Suppressor macrophage treated with lipopolysaccharide for 1 hour (primary cell): ENCODE data around the gene SH3D19.
A peak's percentile ranks its signal among the peaks of the same experiment; 100 is the strongest.

Source experiments
- DNase-seq, 3 donors: peaks; one replicate each; pipeline ENCODE4 v3.0.0-alpha.2; 2020 to 2022

Gene SH3D19

DNA sequence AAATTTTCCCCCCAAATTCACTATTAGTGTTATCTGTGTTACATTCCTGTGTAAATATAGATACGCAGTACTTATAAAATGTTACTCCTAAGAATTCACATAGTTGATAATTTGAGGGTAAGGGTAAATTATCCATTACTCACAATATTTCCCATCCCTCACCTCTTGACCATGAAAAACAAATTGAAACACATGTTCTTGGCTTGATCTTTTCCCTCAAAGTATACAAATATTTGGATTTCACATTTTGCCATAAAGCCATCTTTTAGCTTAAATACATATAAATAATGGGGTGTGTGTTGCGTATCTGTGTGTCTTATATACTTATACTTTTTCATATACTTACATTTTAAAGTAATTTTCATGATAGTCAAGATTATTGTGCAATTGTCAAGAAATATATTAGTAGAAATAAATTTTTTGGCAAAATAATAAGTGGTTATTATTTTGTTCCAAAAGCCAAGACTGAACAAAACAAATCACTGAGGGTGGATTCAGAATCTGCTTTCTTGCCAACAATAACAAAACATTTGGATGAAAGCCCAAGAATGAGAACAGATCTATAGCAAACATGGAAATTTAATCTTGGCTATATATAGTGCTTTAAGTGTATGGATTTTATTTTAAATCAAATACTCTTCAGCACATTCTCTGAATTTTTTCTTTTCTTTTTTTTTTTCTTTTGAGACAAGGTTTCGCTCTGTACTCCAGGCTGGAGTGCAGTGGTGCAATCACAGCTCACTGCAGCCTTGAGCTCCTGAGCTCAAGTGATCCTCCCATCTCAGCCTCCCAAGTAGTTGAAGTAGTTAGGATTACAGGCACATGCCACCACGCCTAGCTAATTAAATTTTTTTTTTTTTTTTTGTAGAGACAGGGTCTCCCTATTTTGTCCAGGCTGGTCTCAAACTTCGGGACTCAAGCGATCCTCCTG, 97.0 kb downstream of the SH3D19 start:
- no peak for DNase-seq

DNA sequence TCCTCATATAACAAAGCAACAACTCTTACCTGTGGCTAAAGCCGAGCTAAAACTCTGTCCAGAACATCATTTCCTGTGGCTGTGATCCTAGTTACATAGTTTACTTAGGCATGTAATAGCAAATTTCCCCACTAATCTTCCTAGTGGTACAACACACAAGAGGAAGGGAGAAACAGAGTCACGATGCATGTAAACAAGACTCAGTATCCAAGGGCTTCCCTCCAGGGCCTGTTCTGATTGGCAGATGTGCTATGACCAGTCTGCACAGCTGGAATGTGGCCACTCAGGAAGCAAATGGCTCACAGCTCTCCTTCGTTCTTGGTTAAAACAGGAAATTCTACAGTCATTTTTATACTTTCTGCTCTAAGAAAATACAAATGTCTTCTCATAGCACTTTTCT, 97.7 kb downstream of the SH3D19 start:
- DNase-seq, result no peak

DNA sequence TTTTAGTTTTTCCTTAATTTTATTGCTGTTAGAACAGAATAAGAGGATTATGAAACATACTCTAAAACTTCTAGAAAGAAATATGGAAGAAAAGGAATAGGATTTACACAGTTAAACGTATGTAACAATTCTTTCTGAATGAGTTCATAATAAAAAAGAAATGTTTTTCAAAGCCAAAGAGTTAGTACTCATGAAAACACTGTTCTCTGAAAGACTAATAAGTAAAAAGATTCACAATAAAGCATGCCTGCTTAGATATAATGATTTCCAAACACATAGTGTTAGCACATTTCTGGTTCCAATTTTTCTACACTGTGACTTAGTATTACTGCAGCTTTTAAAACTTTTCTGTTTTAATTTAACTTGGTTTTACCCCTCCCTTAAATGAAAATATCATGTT, 98.2 kb downstream of the SH3D19 start:
- DNase-seq, result no peak

DNA sequence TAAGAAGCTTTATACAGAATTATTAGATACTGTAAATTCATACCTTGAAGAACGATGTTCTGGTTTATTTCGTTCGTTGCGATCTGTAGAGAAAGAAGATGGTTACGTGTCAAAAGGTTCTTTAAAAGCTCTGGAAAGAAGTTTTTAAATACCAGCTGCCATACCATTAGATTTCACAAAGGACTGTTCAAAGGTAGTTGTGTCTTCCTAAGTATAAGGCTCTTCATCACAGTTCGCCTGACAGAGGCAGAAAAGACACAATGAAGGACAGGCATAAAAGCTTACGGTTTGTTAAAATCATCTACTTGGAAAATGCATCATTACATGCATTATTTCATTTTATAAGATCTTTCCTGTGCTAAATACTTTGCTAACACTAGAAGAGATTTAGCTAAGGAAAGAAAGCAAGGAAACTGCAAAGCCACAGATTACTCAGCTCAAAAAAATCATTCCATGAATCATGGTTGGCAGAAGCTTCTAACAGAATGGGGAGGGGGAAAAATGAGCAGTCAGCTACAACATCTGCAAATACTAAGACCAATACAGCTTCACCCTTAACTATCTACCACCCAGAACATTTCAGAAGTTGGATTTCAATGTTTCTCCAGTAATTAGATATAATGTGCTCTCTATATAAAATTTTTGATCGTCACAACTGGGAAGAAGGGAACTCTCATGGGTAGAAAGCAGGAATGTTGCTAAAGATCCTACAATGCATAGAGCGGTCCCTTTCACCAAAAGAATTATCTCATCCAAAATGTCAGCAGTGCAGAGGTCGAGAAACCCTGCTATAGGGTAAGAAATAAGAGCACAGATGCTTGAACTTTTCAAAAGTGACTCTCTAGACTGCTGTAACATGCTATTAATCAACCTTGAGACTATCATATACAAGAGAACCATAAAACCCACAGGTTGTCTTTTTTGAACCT, 99.1 kb downstream of the SH3D19 start:
- DNase-seq, result peak in 1 of 3 donors; percentile 0

- DNase-seq, result no peak
Measured at GRCh38 chr4:151223465-151223864, 101.9 kb downstream of the SH3D19 start.

DNA sequence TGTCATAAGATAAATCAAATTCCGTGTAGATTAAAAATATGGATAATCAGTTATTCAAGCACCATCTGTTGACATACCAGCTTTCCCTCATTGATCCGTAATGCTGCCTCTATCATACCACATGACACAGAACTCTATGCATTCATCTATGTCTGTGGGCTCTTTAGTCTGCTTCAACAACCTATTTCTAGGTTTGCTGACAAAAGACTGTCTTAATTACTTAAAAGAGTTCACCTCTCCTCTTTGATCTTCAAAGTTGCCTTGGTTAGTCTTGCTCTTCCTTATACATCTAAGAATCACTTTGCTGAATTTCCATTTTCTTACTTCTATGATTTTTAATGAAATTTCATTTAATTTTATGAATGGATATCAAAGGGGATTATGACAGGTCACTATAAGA, 105.5 kb downstream of the SH3D19 start:
- no peak for DNase-seq

DNA sequence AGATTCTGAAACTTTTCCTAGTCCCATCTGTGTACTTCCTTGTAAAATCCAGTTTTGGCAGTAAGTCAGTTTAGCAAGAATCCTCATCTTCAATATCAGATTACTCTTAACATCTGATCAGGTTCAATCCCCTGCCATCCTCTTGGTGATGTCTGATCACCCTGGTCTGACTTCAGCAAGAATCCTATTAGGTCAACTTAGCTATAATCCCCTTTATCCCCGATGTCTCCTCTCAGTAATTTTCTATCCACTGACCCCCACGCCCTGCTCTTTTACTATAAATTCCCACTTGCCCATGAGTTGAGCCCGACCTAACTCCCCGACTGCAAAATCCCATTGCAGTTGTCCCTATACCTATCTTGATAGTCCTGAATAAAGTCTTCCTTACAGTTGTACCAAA, 106.3 kb downstream of the SH3D19 start:
- DNase-seq, result no peak

- no peak for DNase-seq
Measured at GRCh38 chr4:151218343-151218742, 107.1 kb downstream of the SH3D19 start.

DNA sequence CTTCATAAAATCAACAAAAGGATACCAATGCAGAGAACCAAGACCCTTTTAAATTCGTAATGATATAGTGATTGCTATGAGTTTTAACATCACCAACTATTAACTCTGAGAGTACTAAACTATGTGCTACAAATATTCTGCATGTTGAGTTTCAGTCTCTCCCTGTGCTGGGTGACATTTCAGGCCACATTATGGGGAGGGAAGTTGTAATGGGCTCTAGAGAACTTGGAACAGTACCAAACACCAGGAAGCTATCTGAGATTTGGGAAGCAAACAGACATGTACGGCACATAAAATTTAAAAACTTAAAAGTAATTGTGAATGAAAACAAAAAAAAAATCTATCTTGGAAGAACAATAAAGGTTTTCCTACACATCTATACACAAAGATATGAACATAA, 108.1 kb downstream of the SH3D19 start:
- no peak for DNase-seq

- DNase-seq, result no peak
Measured at GRCh38 chr4:151215295-151215694, 110.1 kb downstream of the SH3D19 start.

DNA sequence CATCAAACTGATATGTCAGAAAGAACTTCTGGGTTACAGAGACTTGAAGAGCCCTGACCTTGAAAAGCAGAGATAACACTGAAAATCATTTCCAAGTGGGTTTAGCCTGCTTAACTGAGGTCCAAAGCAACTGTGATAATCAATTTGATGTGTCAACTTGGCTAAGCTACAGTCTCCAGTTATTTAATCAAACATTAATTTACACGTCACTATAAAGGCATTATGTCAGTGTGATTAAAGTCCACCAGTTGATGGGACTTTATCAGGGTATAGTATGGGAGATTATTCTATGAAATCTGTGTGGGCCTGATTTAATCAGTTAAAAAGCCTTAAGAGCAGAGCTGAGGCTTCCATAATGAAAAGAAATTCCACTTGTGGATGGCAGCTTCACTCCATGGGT, 117.5 kb downstream of the SH3D19 start:
- no peak for DNase-seq

DNA sequence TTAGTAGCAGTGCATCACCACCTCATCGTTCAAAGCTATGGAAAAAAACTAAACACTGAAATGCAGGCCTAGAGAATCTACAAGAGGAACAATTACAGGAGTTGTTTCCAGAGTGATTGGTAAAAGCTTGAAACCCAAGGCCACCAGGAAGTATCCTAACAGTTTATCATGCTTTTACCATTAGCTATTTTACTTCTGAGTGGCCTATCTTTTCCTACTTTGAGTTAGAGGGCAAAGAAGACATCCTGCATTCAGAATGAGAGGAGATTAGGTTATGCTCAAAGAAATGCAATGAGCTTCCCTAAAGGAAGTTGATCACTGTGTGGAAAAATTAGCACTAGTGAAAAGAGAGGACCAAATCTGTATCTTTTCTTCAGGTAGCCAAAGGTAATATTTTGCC, 118.2 kb downstream of the SH3D19 start:
- no peak for DNase-seq

DNA sequence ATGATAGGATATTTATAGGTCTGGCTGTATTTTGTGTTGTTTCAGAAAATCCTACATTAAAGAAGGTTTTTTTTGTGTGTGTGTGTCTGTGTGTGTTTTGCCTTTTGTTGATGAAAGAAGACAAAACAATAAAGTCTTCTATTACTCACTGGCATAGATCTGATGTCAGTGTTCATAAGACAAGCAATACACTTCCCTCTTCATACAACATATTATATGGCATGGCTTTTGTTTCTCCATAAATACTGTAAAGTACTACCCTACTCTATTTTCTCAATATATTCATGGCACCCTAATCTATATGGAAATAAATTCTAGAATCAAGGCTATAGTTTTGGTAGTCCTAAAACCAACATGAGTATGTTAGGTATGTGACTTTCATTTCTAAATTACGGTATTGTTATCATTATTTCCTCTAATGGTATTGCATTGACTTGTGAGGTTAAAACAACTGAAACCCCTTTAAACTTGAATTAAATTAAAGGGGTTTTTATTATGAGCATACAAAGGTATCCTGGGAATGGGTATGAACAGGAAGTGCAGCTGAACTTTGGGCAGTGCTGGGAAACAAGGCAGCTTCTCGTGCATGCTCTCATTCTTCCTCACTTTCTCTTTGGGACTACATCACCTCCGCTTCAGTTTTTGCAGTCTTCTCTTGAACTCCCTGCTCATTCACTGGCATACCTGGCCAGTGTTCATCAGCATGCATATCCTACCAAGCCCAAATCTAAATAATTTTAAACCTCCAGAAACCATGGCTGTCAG, 119.0 kb downstream of the SH3D19 start:
- DNase-seq, result no peak

DNA sequence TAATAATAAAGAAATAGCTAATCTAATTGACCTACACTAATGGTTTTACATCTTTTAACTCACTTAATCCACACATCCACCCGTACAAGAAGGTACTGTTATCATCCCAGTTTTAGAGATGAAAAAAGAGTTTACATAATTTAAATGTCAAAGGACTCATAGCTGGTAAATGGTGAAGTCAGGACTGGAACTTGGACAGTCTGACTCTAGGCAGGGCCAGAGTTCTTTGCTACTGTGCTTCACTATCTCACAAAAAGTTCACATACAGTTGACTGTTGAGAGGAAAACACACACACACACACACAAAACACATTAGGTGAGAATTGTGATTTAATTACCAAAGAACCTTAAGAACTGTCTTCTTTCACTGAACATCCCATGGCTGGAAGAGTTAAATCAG, 119.7 kb downstream of the SH3D19 start:
- DNase-seq, result no peak

DNA sequence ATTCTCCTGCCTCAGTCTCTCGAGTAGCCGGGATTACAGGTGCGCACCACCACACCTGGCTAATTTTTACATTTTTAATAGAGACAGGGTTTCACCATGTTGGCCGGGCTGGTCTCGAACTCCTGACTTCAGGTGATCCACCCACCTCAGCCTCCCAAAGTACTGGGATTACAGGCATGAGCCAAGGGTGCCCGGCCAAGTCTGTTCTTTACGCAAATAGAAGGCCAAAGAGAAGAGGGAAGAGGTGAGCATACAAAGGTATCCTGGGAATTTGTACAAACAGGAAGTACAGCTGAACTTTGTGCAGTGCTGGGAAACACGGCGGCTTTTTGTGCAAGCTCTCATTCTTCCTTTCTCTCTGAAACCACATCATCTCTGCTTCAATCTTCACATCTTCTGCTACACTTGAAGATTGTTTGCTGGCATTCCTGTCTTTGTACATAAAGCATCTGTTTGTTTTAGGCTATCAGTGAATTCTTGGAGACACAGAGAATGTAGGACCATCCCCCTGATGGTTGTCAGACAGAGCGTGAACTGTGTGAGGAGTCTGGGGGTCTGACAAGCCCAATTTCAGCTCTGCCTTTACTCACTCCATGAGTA, 120.4 kb downstream of the SH3D19 start:
- no peak for DNase-seq

GRCh38 chr4:151202851-151203455, 122.5 kb downstream of the SH3D19 start:
- DNase-seq, result no peak

DNA sequence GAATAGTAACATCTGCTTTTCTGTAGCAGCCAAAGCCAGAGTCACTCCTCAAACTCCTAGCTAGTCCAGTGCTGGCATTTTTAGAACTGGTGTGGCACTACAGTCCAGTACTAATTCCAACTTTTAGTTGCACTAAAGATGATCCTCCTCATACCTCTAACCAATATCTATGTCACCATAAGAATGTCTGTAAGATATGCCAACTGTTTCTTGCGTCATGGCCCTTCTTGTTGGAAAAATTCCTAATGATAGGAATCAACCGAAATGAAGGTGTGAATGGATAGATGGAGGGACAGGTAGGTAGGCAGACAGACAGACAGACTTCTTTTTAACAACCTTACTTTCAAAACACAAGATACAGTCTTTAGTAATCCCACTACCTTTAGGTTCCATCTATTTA, 123.0 kb downstream of the SH3D19 start:
- DNase-seq, result no peak

DNA sequence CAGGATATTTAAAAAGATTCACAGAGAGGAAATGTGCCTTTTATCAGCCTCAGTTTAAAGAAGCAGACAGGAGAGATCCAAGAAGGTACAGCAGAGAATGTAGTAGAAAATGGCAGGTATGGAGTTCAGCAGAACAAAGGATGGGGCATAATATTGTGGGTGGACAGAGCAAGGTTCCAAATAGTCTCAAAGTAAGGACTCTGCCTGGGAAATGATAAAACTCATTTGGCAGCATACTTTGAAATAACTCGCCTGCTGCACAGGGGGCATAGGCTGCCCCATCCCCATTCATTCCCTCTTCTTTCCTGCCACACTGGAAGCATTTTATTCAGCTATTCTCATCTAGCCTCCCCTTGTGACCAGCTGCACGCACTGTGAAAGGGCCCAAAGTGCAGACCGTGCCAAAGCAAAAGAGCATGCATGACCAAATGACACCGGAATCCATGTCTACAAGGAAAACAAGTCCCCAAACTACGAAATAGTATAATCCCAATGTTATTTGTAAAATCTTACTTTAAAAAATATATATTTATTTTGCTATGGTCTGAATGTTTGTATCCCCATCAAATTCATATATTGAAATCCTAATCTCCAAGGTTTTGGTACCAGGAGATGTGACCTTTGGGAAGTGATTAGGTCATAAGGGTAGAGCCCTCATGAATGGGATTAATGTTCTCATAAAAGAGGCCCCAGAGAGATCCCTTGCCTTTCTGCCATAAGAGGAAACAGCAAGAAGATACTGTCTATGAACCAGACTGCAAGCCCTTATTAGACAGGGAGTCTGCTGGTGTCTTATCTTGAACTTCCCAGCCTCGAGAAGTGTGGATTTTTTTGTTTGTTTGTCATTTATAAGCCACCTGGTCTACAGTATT, 125.8 kb downstream of the SH3D19 start:
- no peak for DNase-seq

DNA sequence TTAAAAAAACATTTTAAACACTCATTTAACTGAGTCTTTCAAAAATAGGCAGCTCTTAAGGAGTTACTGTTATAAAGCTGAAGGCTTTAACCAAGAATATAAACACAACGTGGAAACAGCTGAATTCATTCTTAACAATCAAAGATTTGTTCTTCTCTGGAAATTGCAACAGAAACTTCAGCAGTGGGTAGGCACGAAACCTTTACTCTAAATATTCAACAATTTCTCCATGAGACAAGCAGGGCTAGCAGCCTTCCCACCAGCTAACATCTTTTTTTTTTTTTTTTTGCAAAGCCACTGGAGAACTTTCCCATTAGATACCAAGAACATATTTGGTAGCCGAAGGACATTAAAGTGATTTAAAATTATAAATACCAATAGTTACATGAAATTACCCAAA, 126.7 kb downstream of the SH3D19 start:
- DNase-seq, result no peak

- no peak for DNase-seq
Measured at GRCh38 chr4:151197247-151197646, 128.2 kb downstream of the SH3D19 start.

- DNase-seq, result peak; percentile 10 to 21 (median 19)
Measured at GRCh38 chr4:151195801-151196200, 129.6 kb downstream of the SH3D19 start.
